Mesothelial cell of epicardium (in vitro differentiated cells): ENCODE results near the gene NDUFA11. TPM values are rescaled to one million over a fixed set of nuclear protein-coding genes. Genes with fewer than 3 reads are reported as not detected.
"Not testable (repeated sequence)": the region's sequence is repeated elsewhere in the genome, so short reads cannot be mapped to it uniquely, and the experiment has no call there.

Experiments used
- DNase-seq, 2 experiments: peaks; one replicate each; pipeline ENCODE4 v3.0.0; 2021; ENCODE audit warnings: low spot score in 2 of 2; ENCODE audit not compliant: unreplicated experiment in 2 of 2
- H3K27ac Mint-ChIP-seq: 2 replicates; pipeline ENCODE4 v1.8.0; 2021; ENCODE audit warnings: mixed read lengths
- H3K27me3 Mint-ChIP-seq: 2 replicates; pipeline ENCODE4 v1.8.0; 2021; ENCODE audit warnings: low read depth, mixed read lengths
- H3K36me3 Mint-ChIP-seq: 2 replicates; pipeline ENCODE4 v1.8.0; 2021; ENCODE audit warnings: mixed read lengths
- H3K4me1 Mint-ChIP-seq: 2 replicates; pipeline ENCODE4 v1.8.0; 2021; ENCODE audit warnings: mixed read lengths
- H3K4me3 Mint-ChIP-seq: 2 replicates; pipeline ENCODE4 v1.8.0; 2021; ENCODE audit warnings: mild to moderate bottlenecking, moderate library complexity, mixed read lengths
- H3K9me3 Mint-ChIP-seq: 2 replicates; pipeline ENCODE4 v1.8.0; 2021; ENCODE audit warnings: mixed read lengths
- CTCF ChIP-seq: fragments of 200-600 bp; sonication (generic); IDR thresholded peaks from one replicate; pipeline ENCODE4 v1.5.0; 2021; ENCODE audit warnings: antibody characterized with exemption; ENCODE audit not compliant: unreplicated experiment
- total RNA-seq: library from RNA; stranded (reverse); gene quantifications from 3 replicates; pipeline ENCODE4 v1.2.1, GENCODE V29; 2021

The NDUFA11 gene
- total RNA-seq, 1 donor from 2014 or later = 229 TPM

GRCh38 chr19:5850189-5850588 lies 53.4 kb downstream of the NDUFA11 start:
- H3K27ac Mint-ChIP-seq = no peak overlapping the region
- no peaks in the 10 kb centered on the region for H3K9me3 Mint-ChIP-seq
- TF ChIP-seq CTCF = no peak
- DNase-seq = no peak
- H3K27me3 Mint-ChIP-seq = peaks cover 13% of the 10 kb centered on the region
- no peak overlapping the region for H3K4me3 Mint-ChIP-seq
- H3K4me1 Mint-ChIP-seq = peaks cover 3% of the 10 kb centered on the region
- no peaks in the 10 kb centered on the region for H3K36me3 Mint-ChIP-seq

- not testable (repeated sequence) for H3K4me3 Mint-ChIP-seq, H3K9me3 Mint-ChIP-seq, H3K27ac Mint-ChIP-seq, H3K36me3 Mint-ChIP-seq, H3K4me1 Mint-ChIP-seq, DNase-seq
- H3K27me3 Mint-ChIP-seq = peaks cover 11% of the 10 kb centered on the region
These were observed 55.0 kb downstream of the NDUFA11 start for GRCh38 chr19:5848621-5849020.

DNA sequence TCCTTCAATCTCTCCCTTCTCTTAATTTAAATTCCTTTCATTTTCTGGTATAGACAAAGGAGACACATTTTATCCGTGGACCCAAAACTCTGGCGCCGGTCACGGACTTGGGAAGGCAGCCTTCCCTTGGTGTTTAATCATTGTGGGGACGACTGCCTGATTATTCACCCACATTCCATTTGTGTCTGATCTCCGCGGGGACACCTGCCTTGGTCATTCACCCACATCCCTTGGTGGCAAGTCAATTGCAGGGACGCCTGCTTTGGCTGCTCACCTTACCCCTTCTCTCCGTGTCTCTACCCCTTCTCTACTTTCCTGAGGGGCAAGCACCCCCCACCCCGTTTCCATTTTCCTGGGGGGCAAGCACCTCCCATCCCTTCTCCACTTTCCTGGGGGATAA lies 55.7 kb downstream of the NDUFA11 start:
- not testable (repeated sequence) for H3K4me3 Mint-ChIP-seq, H3K9me3 Mint-ChIP-seq, H3K36me3 Mint-ChIP-seq, H3K27ac Mint-ChIP-seq, H3K27me3 Mint-ChIP-seq, H3K4me1 Mint-ChIP-seq, DNase-seq

Other genes starting within 250 kb of the NDUFA11 start
- 30.0 to 32.3 TPM (median 30.7 TPM) in 3 replicates for gene MICOS13, start 223.3 kb downstream of the NDUFA11 start, total RNA-seq
- 15.9 to 16.7 TPM (median 16.0 TPM) in 3 replicates for gene HSD11B1L, start 222.8 kb downstream of the NDUFA11 start, total RNA-seq
- 947 to 1,016 TPM (median 998 TPM) in 3 replicates for gene RPL36, start 213.5 kb downstream of the NDUFA11 start, total RNA-seq
- gene LONP1, start 183.6 kb downstream of the NDUFA11 start, total RNA-seq = 63.4 to 69.8 TPM (median 69.6 TPM) in 3 replicates
- not detected in 3 replicates for gene CATSPERD, start 183.2 kb downstream of the NDUFA11 start, total RNA-seq
- gene PRR22, start 119.0 kb downstream of the NDUFA11 start, total RNA-seq = 5.4 to 6.0 TPM (median 5.9 TPM) in 3 replicates
- gene DUS3L, start 112.6 kb downstream of the NDUFA11 start, total RNA-seq = 54.0 to 61.1 TPM (median 56.9 TPM) in 3 replicates
- 1.7 to 2.8 TPM (median 2.4 TPM) in 3 replicates for gene NRTN, start 98.7 kb downstream of the NDUFA11 start, total RNA-seq
- 0.32 TPM in 1 of 3 replicates, not detected in the others for gene FUT6, start 64.1 kb downstream of the NDUFA11 start, total RNA-seq
- 0.49 to 1.1 TPM (median 0.90 TPM) in 3 replicates for gene FUT3, start 52.3 kb downstream of the NDUFA11 start, total RNA-seq
- 0.47 to 0.79 TPM (median 0.73 TPM) in 3 replicates for gene FUT5, start 33.2 kb downstream of the NDUFA11 start, total RNA-seq
- 11.0 to 12.3 TPM (median 11.0 TPM) in 3 replicates for gene VMAC, start 1.1 kb upstream of the NDUFA11 start, total RNA-seq
- gene CAPS, start 10.5 kb upstream of the NDUFA11 start, total RNA-seq = 16.2 to 17.2 TPM (median 16.7 TPM) in 3 replicates
- 83.3 to 89.8 TPM (median 87.2 TPM) in 3 replicates for gene RANBP3, start 74.3 kb upstream of the NDUFA11 start, total RNA-seq
- gene RFX2, start 206.7 kb upstream of the NDUFA11 start, total RNA-seq = 6.5 to 8.4 TPM (median 7.3 TPM) in 3 replicates
- gene ACSBG2, start 231.9 kb upstream of the NDUFA11 start, total RNA-seq = not detected in 3 replicates